Esophagus mucosa (tissue), 1 donor: Measurements from ENCODE around the gene PRF1. TPM values are rescaled to one million over a fixed set of nuclear protein-coding genes. Genes with fewer than 3 reads are reported as not detected.
A peak's percentile ranks its signal among the peaks of the same experiment; 100 is the strongest.
"Not testable (repeated sequence)": the region's sequence is repeated elsewhere in the genome, so short reads cannot be mapped to it uniquely, and the experiment has no call there.

Experiments used
- ATAC-seq: fragments of 200-7000 bp; cut with Tn5 transposase; one replicate; pipeline ENCODE4 v1.9.1; 2020
- total RNA-seq: library from RNA; stranded (reverse); gene quantifications from one replicate; pipeline ENCODE4 v1.2.4, GENCODE V29; 2023
- donor health status: DM: yes; HTN: yes; CAD: no.

Gene PRF1
- total RNA-seq, 1 donor from 2014 or later = 0.28 TPM

GRCh38 chr10:70592746-70593512, 9.6 kb downstream of the PRF1 start:
- no peak for ATAC-seq

- no peak for ATAC-seq
These were observed 10.3 kb downstream of the PRF1 start for GRCh38 chr10:70592186-70592735.

- ATAC-seq = no peak
These were observed 11.7 kb downstream of the PRF1 start for GRCh38 chr10:70590655-70591416.

GRCh38 chr10:70589762-70590654, 12.5 kb downstream of the PRF1 start:
- ATAC-seq = no peak

GRCh38 chr10:70588859-70589570, 13.5 kb downstream of the PRF1 start:
- ATAC-seq = no peak

- ATAC-seq = no peak
These were observed 14.3 kb downstream of the PRF1 start for GRCh38 chr10:70588255-70588654.

- ATAC-seq = no peak
These were observed 15.4 kb downstream of the PRF1 start for GRCh38 chr10:70587045-70587658.

- peak; percentile 17 for ATAC-seq
These were observed 16.1 kb downstream of the PRF1 start for GRCh38 chr10:70586348-70586930.

GRCh38 chr10:70585578-70586169, 16.9 kb downstream of the PRF1 start:
- ATAC-seq = no peak

GRCh38 chr10:70584909-70585544, 17.5 kb downstream of the PRF1 start:
- no peak for ATAC-seq

GRCh38 chr10:70584366-70584765, 18.2 kb downstream of the PRF1 start:
- ATAC-seq = no peak

- no peak for ATAC-seq
These were observed 18.9 kb downstream of the PRF1 start for GRCh38 chr10:70583669-70584037.

- no peak for ATAC-seq
These were observed 19.5 kb downstream of the PRF1 start for GRCh38 chr10:70582793-70583668.

GRCh38 chr10:70581176-70581575, 21.4 kb downstream of the PRF1 start:
- not testable (repeated sequence) for ATAC-seq

- no peak for ATAC-seq
These were observed 23.1 kb downstream of the PRF1 start for GRCh38 chr10:70579234-70580002.

- peak; percentile 25 for ATAC-seq
These were observed 24.1 kb downstream of the PRF1 start for GRCh38 chr10:70578371-70578947.

GRCh38 chr10:70576803-70577517, 25.6 kb downstream of the PRF1 start:
- no peak for ATAC-seq
